Psoas muscle (tissue), 8 donors: ENCODE results near the gene THOC6. TPM values are rescaled to one million over a fixed set of nuclear protein-coding genes. Genes with fewer than 3 reads are reported as not detected.

ENCODE experiments used
- ATAC-seq, 4 donors: fragments of 200-7000 bp; cut with Tn5 transposase; one replicate each; pipeline ENCODE4 v1.9.1; 2020; ENCODE audit warnings: moderate library complexity in 3 of 4, mild to moderate bottlenecking in 2 of 4
- DNase-seq, 2 donors: peaks; one replicate each; pipeline ENCODE4 v3.0.0-alpha.2; 2020
- H3K27ac ChIP-seq: fragments of 200-600 bp; one replicate; pipeline ENCODE4 v1.8.0; 2022
- H3K27me3 ChIP-seq, 3 donors: fragments of 200-600 bp in 1 of 3; one replicate each; pipeline versions ENCODE4 v1.6.1 to v1.8.0; 2013 to 2022; ENCODE audit warnings: low read length in 2 of 3, mild to moderate bottlenecking in 2 of 3, moderate library complexity in 1 of 3; ENCODE audit not compliant: insufficient read depth in 3 of 3
- H3K36me3 ChIP-seq, 2 donors: fragments of 200-600 bp in 1 of 2; one replicate each; pipeline versions ENCODE4 v1.6.1 to v1.8.0; 2013 to 2022; ENCODE audit warnings: low read depth in 1 of 2, mild to moderate bottlenecking in 1 of 2, moderate library complexity in 1 of 2; ENCODE audit not compliant: insufficient read depth in 1 of 2
- H3K4me1 ChIP-seq: fragments of 200-600 bp; one replicate; pipeline ENCODE4 v1.8.0; 2022
- H3K4me3 ChIP-seq: fragments of 200-600 bp; one replicate; pipeline ENCODE4 v1.8.0; 2022; ENCODE audit warnings: mild to moderate bottlenecking
- H3K9me3 ChIP-seq: fragments of 200-600 bp; one replicate; pipeline ENCODE4 v1.8.0; 2022
- CTCF ChIP-seq: fragments of 200-600 bp; IDR thresholded peaks from one replicate; pipeline ENCODE4 v1.8.0; 2022; ENCODE audit warnings: antibody characterized with exemption
- WGBS, 3 donors: extraction: QIAGEN DNeasy Blood & Tissue Kit; methylation state at CpG; one replicate each; pipeline versions ENCODE4 v1.1.6 to v1.1.7; 2013; 5-methylcytosine and 5-hydroxymethylcytosine counted together
- intact Hi-C, 2 donors: fragments of 100-400 bp; cut with DNase I; formaldehyde crosslinking; loops; one replicate each; pipeline versions ENCODE4 v1.11.0 to v1.14.2; 2022
- polyA plus RNA-seq, 3 donors: library from polyadenylated mRNA; stranded (reverse); fragments of 200-250 nt; gene quantifications; one replicate each; pipeline ENCODE4 v1.2.3, GENCODE V29; 2013
- total RNA-seq, 4 donors: library from RNA; stranded (reverse); fragmentation: NEBNext Ultra II Directional in 2 of 4; extraction: Animal tissue kit (Norgen Biotek cat#: 25700) in 2 of 4; gene quantifications; one replicate each; pipeline versions ENCODE4 v1.2.1 to v1.2.4, GENCODE V29; 2021 to 2023
- donor health status: healthy with polysubstance abuse.
- donor health status: DM: no; HTN: no; CAD: no; lungs with moderate emphysema.
- donor health status: Bipolar disorder and iron deficiency.
- donor health status: healthy.
- donor health status: DM: yes; HTN: yes; CAD: no.
- donor health status: DM: no; HTN: no; CAD: no.
- donor health status: DM: no; HTN: no; CAD: no.
- donor health status: DM: yes; HTN: yes; CAD: no.

THOC6 gene
- total and polyA plus RNA-seq, 7 donors = 17.0 to 72.2 (median 26.9) TPM

GRCh38 chr16:3028716-3029319 lies 5.0 kb downstream of the THOC6 start:
- intact Hi-C loops = no loop called here
- no peak overlapping the region for H3K27ac ChIP-seq
- H3K4me3 ChIP-seq = peak overlapping the region; percentile 28
- no peak for DNase-seq
- H3K27me3 ChIP-seq = peaks cover 0 to 44% (median 18%) of the 10 kb centered on the region in 3 donors
- peaks cover 18% of the 10 kb centered on the region for H3K4me1 ChIP-seq
- 21 to 28% (median 22%) methylated on average over 12 to 15 of the region's 15 CpGs for WGBS, 3 donors
- H3K9me3 ChIP-seq = no peaks in the 10 kb centered on the region
- ATAC-seq = no peak
- no peak for TF ChIP-seq CTCF
- peaks cover 0 to 25% of the 10 kb centered on the region in 2 donors for H3K36me3 ChIP-seq

GRCh38 chr16:3029491-3030221 lies 5.8 kb downstream of the THOC6 start:
- Histone ChIP-seq H3K4me1 (peaks cover 16% of the 10 kb centered on the region), H3K9me3 (no peaks in the 10 kb centered on the region), H3K36me3 (peaks cover 0 to 25% of the 10 kb centered on the region in 2 donors), H3K4me3 (no peak overlapping the region), H3K27ac (no peak overlapping the region), H3K27me3 (peaks cover 0 to 53% (median 18%) of the 10 kb centered on the region in 3 donors)
- no peak for TF ChIP-seq CTCF
- ATAC-seq = no peak
- 8 to 14% (median 13%) methylated on average over 30 to 59 of the region's 59 CpGs for WGBS, 3 donors
- DNase-seq = no peak
- intact Hi-C loops = no loop called here

- no peak for TF ChIP-seq CTCF
- DNase-seq (no peak), ATAC-seq (no peak)
- H3K9me3 ChIP-seq = no peaks in the 10 kb centered on the region
- no peak overlapping the region for H3K27ac ChIP-seq
- H3K36me3 ChIP-seq = peaks cover 0 to 21% of the 10 kb centered on the region in 2 donors
- H3K27me3 ChIP-seq = peaks cover 0 to 61% (median 20%) of the 10 kb centered on the region in 3 donors
- H3K4me1 ChIP-seq = peaks cover 8% of the 10 kb centered on the region
- WGBS, 3 donors = 71 to 74% (median 74%) methylated on average over 31 to 33 of the region's 33 CpGs
- H3K4me3 ChIP-seq = no peak overlapping the region
- intact Hi-C loops = no loop called here
Observed at GRCh38 chr16:3030222-3031212, 6.7 kb downstream of the THOC6 start.

- no peak for TF ChIP-seq CTCF
- no peak for ATAC-seq
- no peak for DNase-seq
- Histone ChIP-seq H3K27ac (no peak overlapping the region), H3K9me3 (no peaks in the 10 kb centered on the region), H3K36me3 (no peaks in the 10 kb centered on the region), H3K4me1 (peaks cover 8% of the 10 kb centered on the region), H3K4me3 (no peak overlapping the region), H3K27me3 (peaks cover 0 to 83% (median 32%) of the 10 kb centered on the region in 3 donors)
- intact Hi-C loops = no loop called here
- whole genome bisulfite sequencing, 3 donors = 33 to 45% (median 36%) methylated on average over 7 of the region's 7 CpGs
Observed at GRCh38 chr16:3032624-3033023, 8.8 kb downstream of the THOC6 start.
